Activated naive CD4-positive, alpha-beta T cell treated with anti-CD3 and anti-CD28 coated beads, Interleukin-2, amount 50 U/mL, for 16 hours (primary cell): ENCODE results near the gene HECTD4.

Experiments used
- DNase-seq: peaks from one replicate; pipeline ENCODE4 v3.0.0-alpha.2; 2020

Gene HECTD4

GRCh38 chr12:112196196-112196875 is 185.9 kb downstream of the HECTD4 start:
- no peak for DNase-seq

- DNase-seq: no peak
These were observed 187.5 kb downstream of the HECTD4 start for GRCh38 chr12:112194601-112195247.

- no peak for DNase-seq
These were observed 189.8 kb downstream of the HECTD4 start for GRCh38 chr12:112192475-112192874.

- no peak for DNase-seq
These were observed 190.3 kb downstream of the HECTD4 start for GRCh38 chr12:112191840-112192321.

- no peak for DNase-seq
These were observed 191.0 kb downstream of the HECTD4 start for GRCh38 chr12:112191201-112191600.

- no peak for DNase-seq
These were observed 191.8 kb downstream of the HECTD4 start for GRCh38 chr12:112190231-112191025.

- no peak for DNase-seq
These were observed 194.0 kb downstream of the HECTD4 start for GRCh38 chr12:112188130-112188830.

- DNase-seq: no peak
These were observed 196.9 kb downstream of the HECTD4 start for GRCh38 chr12:112185093-112185923.

- DNase-seq: no peak
These were observed 198.0 kb downstream of the HECTD4 start for GRCh38 chr12:112184056-112184887.

GRCh38 chr12:112183141-112184021 is 198.8 kb downstream of the HECTD4 start:
- no peak for DNase-seq

- no peak for DNase-seq
These were observed 199.7 kb downstream of the HECTD4 start for GRCh38 chr12:112182499-112182898.

GRCh38 chr12:112180422-112180821 is 201.8 kb downstream of the HECTD4 start:
- no peak for DNase-seq

GRCh38 chr12:112179916-112180315 is 202.3 kb downstream of the HECTD4 start:
- DNase-seq: no peak

- no peak for DNase-seq
These were observed 202.9 kb downstream of the HECTD4 start for GRCh38 chr12:112179341-112179740.

- no peak for DNase-seq
These were observed 203.4 kb downstream of the HECTD4 start for GRCh38 chr12:112178796-112179195.

- no peak for DNase-seq
These were observed 205.8 kb downstream of the HECTD4 start for GRCh38 chr12:112176321-112177010.

GRCh38 chr12:112175361-112176155 is 206.7 kb downstream of the HECTD4 start:
- no peak for DNase-seq

GRCh38 chr12:112172556-112173324 is 209.5 kb downstream of the HECTD4 start:
- DNase-seq: no peak
